ENCODE data around the gene KRTCAP3.
A peak's percentile ranks its signal among the peaks of the same experiment; 100 is the strongest.
"Not testable (repeated sequence)": the region's sequence is repeated elsewhere in the genome, so short reads cannot be mapped to it uniquely, and the experiment has no call there.

The KRTCAP3 gene

DNA sequence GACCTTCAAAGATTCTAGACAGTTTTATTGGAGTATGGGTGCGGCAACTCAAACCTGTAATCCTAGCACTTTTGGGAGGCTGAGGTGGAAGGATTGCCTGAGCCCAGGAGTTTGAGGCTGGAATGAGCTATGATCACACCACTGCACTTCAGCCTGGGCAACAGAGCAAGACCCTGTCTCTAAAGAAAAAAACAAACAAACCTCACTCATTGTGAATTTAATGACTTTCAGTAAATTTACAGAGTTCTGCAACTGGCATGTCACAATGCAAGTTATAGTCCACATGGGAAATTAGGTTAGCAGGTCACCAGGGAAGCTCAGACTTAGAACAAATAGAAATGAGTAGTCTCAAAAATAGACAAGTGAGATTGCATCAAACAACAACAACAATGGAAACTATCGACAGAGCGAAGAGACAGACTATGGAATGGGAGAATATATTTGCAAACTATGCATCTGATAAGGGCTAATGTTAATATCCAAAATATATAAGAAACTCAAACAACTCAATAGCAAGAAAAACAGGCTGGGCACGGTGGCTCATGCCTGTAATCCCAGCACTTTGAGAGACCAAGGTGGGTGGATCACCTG is 20.4 kb upstream of the KRTCAP3 start:
- Histone ChIP-seq H3K4me2 (ENCODE audit: low read length) (no peak overlapping the region), H3K4me1 (ENCODE audit: control insufficient read depth, insufficient read depth, low read length) (no peaks in the 10 kb centered on the region), H3K27me3 (ENCODE audit: control insufficient read depth, insufficient read depth, low read length) (no peaks in the 10 kb centered on the region), H3K4me3 (ENCODE audit: low read length) (no peak overlapping the region), H3K9ac (ENCODE audit: low read depth, low read length) (no peak overlapping the region), H3K9me3 (replicated peaks; ENCODE audit: low read length) (no peaks in the 10 kb centered on the region), H3K36me3 (ENCODE audit: insufficient read depth, low read length) (no peaks in the 10 kb centered on the region)

DNA sequence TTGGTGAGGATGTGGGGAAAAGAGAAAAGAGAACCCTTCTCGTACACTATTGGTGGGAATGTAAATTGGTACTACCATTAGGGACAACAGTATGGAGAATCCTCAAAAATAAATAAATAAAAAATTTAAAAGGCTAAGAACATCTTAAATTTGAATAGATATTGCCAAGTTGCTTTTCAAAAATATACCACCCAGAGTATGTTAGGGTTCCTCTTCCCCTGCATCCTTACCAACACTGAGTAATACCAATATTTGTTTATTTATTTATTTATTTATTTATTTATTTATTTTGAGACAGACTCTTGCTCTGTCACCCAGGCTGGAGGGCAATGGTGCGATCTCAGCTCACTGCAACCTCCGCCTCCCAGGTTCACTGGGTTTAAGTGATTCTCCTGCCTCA is 19.2 kb upstream of the KRTCAP3 start:
- H3K9me3 ChIP-seq (replicated peaks; ENCODE audit: low read length), result no peaks in the 10 kb centered on the region
- no peak overlapping the region for H3K9ac ChIP-seq (ENCODE audit: low read depth, low read length)
- no peak overlapping the region for H3K4me3 ChIP-seq (ENCODE audit: low read length)
- H3K36me3 ChIP-seq (ENCODE audit: insufficient read depth, low read length), result no peaks in the 10 kb centered on the region
- no peak overlapping the region for H3K4me2 ChIP-seq (ENCODE audit: low read length)
- no peaks in the 10 kb centered on the region for H3K27me3 ChIP-seq (ENCODE audit: control insufficient read depth, insufficient read depth, low read length)
- no peaks in the 10 kb centered on the region for H3K4me1 ChIP-seq (ENCODE audit: control insufficient read depth, insufficient read depth, low read length)

GRCh38 chr2:27425039-27425438 is 17.1 kb upstream of the KRTCAP3 start:
- not testable (repeated sequence) for H3K27me3 ChIP-seq (ENCODE audit: control insufficient read depth, insufficient read depth, low read length); H3K4me2 ChIP-seq (ENCODE audit: low read length); H3K4me3 ChIP-seq (ENCODE audit: low read length); H3K9ac ChIP-seq (ENCODE audit: low read depth, low read length); H3K4me1 ChIP-seq (ENCODE audit: control insufficient read depth, insufficient read depth, low read length); H3K36me3 ChIP-seq (ENCODE audit: insufficient read depth, low read length); H3K9me3 ChIP-seq (replicated peaks; ENCODE audit: low read length)

GRCh38 chr2:27427863-27428212 is 14.3 kb upstream of the KRTCAP3 start:
- no peaks in the 10 kb centered on the region for H3K27me3 ChIP-seq (ENCODE audit: control insufficient read depth, insufficient read depth, low read length)
- H3K4me3 ChIP-seq (ENCODE audit: low read length), result peak overlapping the region; percentile 91
- H3K9me3 ChIP-seq (replicated peaks; ENCODE audit: low read length), result no peaks in the 10 kb centered on the region
- H3K4me1 ChIP-seq (ENCODE audit: control insufficient read depth, insufficient read depth, low read length), result peaks cover 18% of the 10 kb centered on the region
- H3K36me3 ChIP-seq (ENCODE audit: insufficient read depth, low read length), result no peaks in the 10 kb centered on the region
- H3K9ac ChIP-seq (ENCODE audit: low read depth, low read length), result peak overlapping the region; percentile 98
- H3K4me2 ChIP-seq (ENCODE audit: low read length), result peak overlapping the region; percentile 76

DNA sequence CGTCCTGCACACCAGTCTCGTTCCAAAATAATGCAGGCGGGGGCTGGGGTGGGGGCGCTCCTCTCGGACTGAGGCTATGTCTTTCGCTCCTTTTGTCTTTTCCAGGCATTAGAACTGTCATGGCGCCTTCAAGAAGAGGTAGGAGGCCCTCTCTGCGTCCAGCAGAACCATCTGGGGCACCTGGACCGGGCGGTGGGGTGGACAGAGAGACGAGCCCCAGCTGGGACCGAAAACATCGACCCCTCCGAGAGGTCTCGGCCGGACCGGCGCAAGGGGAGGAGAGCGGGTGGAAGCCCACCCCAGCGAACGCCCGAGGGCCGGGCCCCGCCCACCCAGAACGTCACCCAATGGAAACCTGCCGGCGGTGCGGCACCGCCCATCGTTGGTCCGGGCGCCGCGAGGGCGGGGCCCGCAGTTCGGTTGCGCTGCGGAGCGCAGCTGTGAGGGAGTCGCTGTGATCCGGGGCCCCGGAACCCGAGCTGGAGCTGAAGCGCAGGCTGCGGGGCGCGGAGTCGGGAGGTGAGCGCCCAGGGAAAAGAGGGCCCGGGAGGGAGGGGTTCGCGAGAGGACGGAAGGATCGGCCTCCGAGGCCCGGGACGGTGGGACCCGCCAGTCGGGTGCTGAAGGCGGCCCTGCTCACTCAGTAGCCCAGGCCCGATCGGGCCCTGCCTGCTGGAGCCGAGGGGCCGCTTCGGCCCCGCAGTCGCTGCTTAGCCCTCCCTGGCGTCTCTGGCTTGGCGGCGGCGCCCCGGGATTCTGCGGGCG is 13.8 kb upstream of the KRTCAP3 start, which contains the start of gene NRBP1:
NRBP1 (plus strand) TSS at position 419 of the 765 bp plus-strand sequence. CDS start 4,643 bp downstream, outside the sequence.
- Histone ChIP-seq H3K9ac (ENCODE audit: low read depth, low read length) (peak within 1 kb of the TSS; percentile 98), H3K4me3 (ENCODE audit: low read length) (peak within 1 kb of the TSS; percentile 91), H3K27me3 (ENCODE audit: control insufficient read depth, insufficient read depth, low read length) (no peaks in the 10 kb centered on the region), H3K9me3 (replicated peaks; ENCODE audit: low read length) (no peaks in the 10 kb centered on the region), H3K36me3 (ENCODE audit: insufficient read depth, low read length) (peaks cover 5% of the 10 kb centered on the region), H3K4me2 (ENCODE audit: low read length) (peak within 1 kb of the TSS; percentile 95), H3K4me1 (ENCODE audit: control insufficient read depth, insufficient read depth, low read length) (peaks cover 18% of the 10 kb centered on the region)

DNA sequence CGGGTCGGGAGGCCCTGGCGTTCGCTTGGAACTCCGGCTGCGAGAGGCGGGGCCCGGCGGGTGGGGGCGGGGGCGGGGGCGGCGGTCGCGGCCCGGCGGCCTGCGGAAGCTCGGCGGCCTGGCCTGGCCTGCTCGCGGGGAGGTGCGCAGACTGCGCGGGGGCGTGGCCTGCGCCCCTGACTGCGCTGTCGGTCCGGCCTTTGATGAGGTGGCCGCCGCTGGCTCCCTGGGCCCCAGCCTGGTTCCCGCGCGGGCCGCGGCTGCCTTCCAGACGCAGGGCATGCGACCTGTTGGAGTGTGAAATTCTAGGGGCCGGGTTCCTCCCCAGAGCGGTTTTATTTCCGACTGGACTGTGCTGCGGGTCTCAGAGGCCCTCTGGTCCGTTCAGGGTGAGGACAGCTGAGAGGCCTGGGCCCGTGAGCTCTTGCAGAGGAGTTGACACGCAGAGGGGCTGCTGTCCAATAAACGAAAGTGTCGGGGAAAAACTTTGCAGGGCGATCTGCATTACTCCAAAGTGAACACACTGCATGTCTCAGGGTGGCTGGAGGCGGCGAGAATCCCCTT is 13.1 kb upstream of the KRTCAP3 start:
- peak overlapping the region; percentile 91 for H3K4me3 ChIP-seq (ENCODE audit: low read length)
- H3K36me3 ChIP-seq (ENCODE audit: insufficient read depth, low read length), result peaks cover 12% of the 10 kb centered on the region
- H3K9me3 ChIP-seq (replicated peaks; ENCODE audit: low read length), result no peaks in the 10 kb centered on the region
- H3K4me1 ChIP-seq (ENCODE audit: control insufficient read depth, insufficient read depth, low read length), result peaks cover 18% of the 10 kb centered on the region
- peak overlapping the region; percentile 98 for H3K9ac ChIP-seq (ENCODE audit: low read depth, low read length)
- H3K4me2 ChIP-seq (ENCODE audit: low read length), result peak overlapping the region; percentile 95
- no peaks in the 10 kb centered on the region for H3K27me3 ChIP-seq (ENCODE audit: control insufficient read depth, insufficient read depth, low read length)

GRCh38 chr2:27431395-27431794 is 10.8 kb upstream of the KRTCAP3 start:
- Histone ChIP-seq H3K9me3 (replicated peaks; ENCODE audit: low read length) (no peaks in the 10 kb centered on the region), H3K27me3 (ENCODE audit: control insufficient read depth, insufficient read depth, low read length) (no peaks in the 10 kb centered on the region), H3K9ac (ENCODE audit: low read depth, low read length) (no peak overlapping the region), H3K4me2 (ENCODE audit: low read length) (peak overlapping the region; percentile 15), H3K36me3 (ENCODE audit: insufficient read depth, low read length) (peaks cover 35% of the 10 kb centered on the region), H3K4me1 (ENCODE audit: control insufficient read depth, insufficient read depth, low read length) (peaks cover 18% of the 10 kb centered on the region), H3K4me3 (ENCODE audit: low read length) (no peak overlapping the region)

- no peak overlapping the region for H3K4me3 ChIP-seq (ENCODE audit: low read length)
- H3K9me3 ChIP-seq (replicated peaks; ENCODE audit: low read length), result no peaks in the 10 kb centered on the region
- no peak overlapping the region for H3K4me2 ChIP-seq (ENCODE audit: low read length)
- H3K4me1 ChIP-seq (ENCODE audit: control insufficient read depth, insufficient read depth, low read length), result peaks cover 9% of the 10 kb centered on the region
- no peak overlapping the region for H3K9ac ChIP-seq (ENCODE audit: low read depth, low read length)
- no peaks in the 10 kb centered on the region for H3K27me3 ChIP-seq (ENCODE audit: control insufficient read depth, insufficient read depth, low read length)
- peaks cover 69% of the 10 kb centered on the region for H3K36me3 ChIP-seq (ENCODE audit: insufficient read depth, low read length)
Measured at GRCh38 chr2:27435628-27436027, 6.6 kb upstream of the KRTCAP3 start.

GRCh38 chr2:27441226-27441926 is 805 bp upstream of the KRTCAP3 start:
- Histone ChIP-seq H3K9me3 (replicated peaks; ENCODE audit: low read length) (no peaks in the 10 kb centered on the region), H3K4me3 (ENCODE audit: low read length) (no peak overlapping the region), H3K4me2 (ENCODE audit: low read length) (no peak overlapping the region), H3K27me3 (ENCODE audit: control insufficient read depth, insufficient read depth, low read length) (no peaks in the 10 kb centered on the region), H3K9ac (ENCODE audit: low read depth, low read length) (no peak overlapping the region), H3K4me1 (ENCODE audit: control insufficient read depth, insufficient read depth, low read length) (no peaks in the 10 kb centered on the region), H3K36me3 (ENCODE audit: insufficient read depth, low read length) (peaks cover 64% of the 10 kb centered on the region)

DNA sequence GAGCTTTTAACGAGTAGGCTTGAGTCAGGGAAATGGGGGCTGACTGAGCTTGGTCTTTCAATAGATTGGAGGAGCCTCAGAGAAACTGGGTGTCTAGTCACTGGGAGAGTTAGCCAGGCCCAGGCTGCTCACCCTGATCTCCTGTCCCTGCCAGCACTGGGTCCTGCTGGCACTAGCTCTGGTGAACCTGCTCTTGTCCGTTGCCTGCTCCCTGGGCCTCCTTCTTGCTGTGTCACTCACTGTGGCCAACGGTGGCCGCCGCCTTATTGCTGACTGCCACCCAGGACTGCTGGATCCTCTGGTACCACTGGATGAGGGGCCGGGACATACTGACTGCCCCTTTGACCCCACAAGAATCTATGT is 720 bp downstream of the KRTCAP3 start:
- Histone ChIP-seq H3K4me3 (ENCODE audit: low read length) (no peak overlapping the region), H3K27me3 (ENCODE audit: control insufficient read depth, insufficient read depth, low read length) (no peaks in the 10 kb centered on the region), H3K36me3 (ENCODE audit: insufficient read depth, low read length) (peaks cover 61% of the 10 kb centered on the region), H3K4me2 (ENCODE audit: low read length) (no peak overlapping the region), H3K4me1 (ENCODE audit: control insufficient read depth, insufficient read depth, low read length) (no peaks in the 10 kb centered on the region), H3K9me3 (replicated peaks; ENCODE audit: low read length) (no peaks in the 10 kb centered on the region), H3K9ac (ENCODE audit: low read depth, low read length) (no peak overlapping the region)

DNA sequence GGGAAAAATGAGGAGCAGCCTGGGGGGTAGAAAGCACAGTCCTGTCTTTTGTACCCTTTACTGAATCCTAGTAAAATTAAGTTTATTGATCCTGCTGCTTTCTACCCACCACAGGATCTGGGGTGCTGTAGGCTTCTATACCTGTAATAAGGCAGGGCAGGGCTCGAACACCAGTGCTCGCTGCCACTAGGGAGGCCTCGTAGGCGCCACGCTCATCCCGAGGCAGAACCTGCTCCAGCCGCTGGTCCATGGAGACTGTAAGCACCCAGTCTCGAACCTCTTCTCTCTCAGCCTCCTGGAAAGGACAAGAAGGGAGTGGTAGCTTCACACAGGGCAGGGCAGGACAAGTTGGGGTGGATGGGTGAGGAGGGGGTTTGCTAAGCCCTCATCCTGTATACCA is 3.0 kb downstream of the KRTCAP3 start:
- Histone ChIP-seq H3K4me1 (ENCODE audit: control insufficient read depth, insufficient read depth, low read length) (no peaks in the 10 kb centered on the region), H3K4me2 (ENCODE audit: low read length) (no peak overlapping the region), H3K9ac (ENCODE audit: low read depth, low read length) (no peak overlapping the region), H3K36me3 (ENCODE audit: insufficient read depth, low read length) (peaks cover 53% of the 10 kb centered on the region), H3K27me3 (ENCODE audit: control insufficient read depth, insufficient read depth, low read length) (no peaks in the 10 kb centered on the region), H3K9me3 (replicated peaks; ENCODE audit: low read length) (no peaks in the 10 kb centered on the region), H3K4me3 (ENCODE audit: low read length) (no peak overlapping the region)
